Endothelial cell of umbilical vein (primary cell): Measurements from ENCODE around the gene EXD3. TPM values are rescaled to one million over a fixed set of nuclear protein-coding genes. Genes with fewer than 3 reads are reported as not detected.

Experiments
- BruUV-seq: library from RNA; stranded (reverse); fragments of 400-500 nt; replicated peaks from 2 replicates; lab custom pipeline; 2021; lab: Mats Ljungman, UMichigan
- CTCF ChIA-PET: fragments of 300-600, 350-600 bp; sonication (Branson Sonifier 250); formaldehyde crosslinking; loops from one replicate; lab custom pipeline; 2021; ENCODE audit warnings: antibody characterized with exemption, inconsistent platforms; lab: Charles Lee
- POLR2A ChIA-PET: fragments of 300-600, 350-600 bp; sonication (Branson Sonifier 250); formaldehyde crosslinking; loops from one replicate; lab custom pipeline; 2021; ENCODE audit warnings: antibody characterized with exemption, inconsistent platforms; lab: Charles Lee
- DNase-seq: peaks from one replicate; pipeline ENCODE4 v3.0.0-alpha.2; 2011; ENCODE audit warnings: low read depth, low spot score
- FAIRE-seq: peaks from 2 replicates; lab custom pipeline; 2011; peaks lifted over from hg19 to GRCh38; lab: Jason Lieb, UNC
- H2AFZ ChIP-seq: 2 replicates; pipeline ENCODE4 v1.6.0; 2012; ENCODE audit warnings: low read depth, low read length, control low read depth, inconsistent platforms
- H3K27ac ChIP-seq: 2 replicates; pipeline ENCODE4 v1.5.1; 2011; ENCODE audit warnings: low read depth, mild to moderate bottlenecking, control low read depth, low read length, moderate library complexity; ENCODE audit not compliant: insufficient read depth
- H3K27me3 ChIP-seq, 2 experiments: 2 replicates each; pipeline versions ENCODE4 v1.6.0 to v1.6.1; 2011; ENCODE audit warnings: low read length in 2 of 2, mixed read lengths in 1 of 2; ENCODE audit not compliant: control insufficient read depth in 2 of 2, insufficient read depth in 2 of 2
- H3K36me3 ChIP-seq, 2 experiments: 2 replicates in 1 of 2; 3 replicates in 1 of 2; pipeline ENCODE4 v1.5.1; 2011; ENCODE audit warnings: low read length in 2 of 2, mild to moderate bottlenecking in 1 of 2, moderate library complexity in 1 of 2; ENCODE audit not compliant: control insufficient read depth in 2 of 2, insufficient read depth in 2 of 2; ENCODE audit errors: extremely low read depth in 1 of 2
- H3K4me1 ChIP-seq: 3 replicates; pipeline ENCODE4 v1.5.1; 2011; ENCODE audit warnings: mild to moderate bottlenecking, low read length; ENCODE audit not compliant: control insufficient read depth, insufficient read depth; ENCODE audit errors: extremely low read depth
- H3K4me2 ChIP-seq: 2 replicates; pipeline ENCODE4 v1.6.1; 2011; ENCODE audit warnings: low read length, control low read depth, mixed read lengths; ENCODE audit not compliant: insufficient read depth
- H3K4me3 ChIP-seq, 3 experiments: fragments of 200-600 bp in 1 of 3; sonication (generic), shearing (Covaris generic) in 1 of 3; replicated peaks in 1 of 3; 2 replicates each; pipeline ENCODE4 v1.5.1; 2011 to 2016; ENCODE audit warnings: control low read depth in 3 of 3, low read length in 3 of 3, mild to moderate bottlenecking in 2 of 3, inconsistent platforms in 1 of 3, low read depth in 1 of 3, moderate library complexity in 1 of 3; ENCODE audit not compliant: insufficient read depth in 1 of 3
- H3K79me2 ChIP-seq: 2 replicates; pipeline ENCODE4 v1.6.0; 2012; ENCODE audit warnings: low read length, inconsistent platforms; ENCODE audit not compliant: control insufficient read depth, insufficient read depth
- H3K9ac ChIP-seq: replicated peaks from 2 replicates; pipeline ENCODE3; 2011; ENCODE audit warnings: low read length, control low read depth; ENCODE audit not compliant: insufficient read depth; ENCODE audit errors: extremely low read depth
- H3K9me1 ChIP-seq: replicated peaks from 3 replicates; pipeline ENCODE4 v1.6.0; 2011; ENCODE audit warnings: mild to moderate bottlenecking, low read length; ENCODE audit not compliant: control insufficient read depth, insufficient read depth; ENCODE audit errors: extremely low read depth
- H3K9me3 ChIP-seq: replicated peaks from 2 replicates; pipeline ENCODE4 v1.5.1; 2012; ENCODE audit warnings: low read length, inconsistent platforms; ENCODE audit not compliant: control insufficient read depth, insufficient read depth
- H4K20me1 ChIP-seq: replicated peaks from 2 replicates; pipeline ENCODE3; 2011; ENCODE audit warnings: mild to moderate bottlenecking, low read length; ENCODE audit not compliant: control insufficient read depth, insufficient read depth; ENCODE audit errors: extremely low read depth
- EZH2 ChIP-seq: IDR thresholded peaks from 2 replicates; pipeline ENCODE4 v1.6.1; 2012; ENCODE audit warnings: borderline replicate concordance, low read depth, mild to moderate bottlenecking, moderate library complexity, low read length, inconsistent platforms; ENCODE audit not compliant: severe bottlenecking
- FOS ChIP-seq: IDR thresholded peaks from 2 replicates; pipeline ENCODE4 v1.6.1; 2011; ENCODE audit warnings: mild to moderate bottlenecking, low read length, moderate library complexity, borderline replicate concordance; ENCODE audit not compliant: insufficient read depth
- GATA2 ChIP-seq: IDR thresholded peaks from 2 replicates; pipeline ENCODE4 v1.7.0; 2011; ENCODE audit warnings: low read depth, mild to moderate bottlenecking, moderate library complexity, mixed read lengths, low read length; ENCODE audit not compliant: insufficient read length, insufficient read depth
- JUN ChIP-seq: IDR thresholded peaks from 2 replicates; pipeline ENCODE4 v1.6.1; 2011; ENCODE audit warnings: borderline replicate concordance, low read depth; ENCODE audit not compliant: insufficient read length, insufficient read depth
- MAX ChIP-seq: IDR thresholded peaks from 2 replicates; pipeline ENCODE4 v1.6.1; 2011; ENCODE audit not compliant: insufficient read depth, insufficient read length
- MYC ChIP-seq: IDR thresholded peaks from one replicate; pipeline ENCODE4 v1.6.1; 2011; ENCODE audit warnings: mild to moderate bottlenecking, low read depth, low read length
- POLR2A ChIP-seq: IDR thresholded peaks from 2 replicates; pipeline ENCODE4 v1.6.1; 2012; ENCODE audit warnings: low read depth, mild to moderate bottlenecking, control low read depth, low read length
- dilution Hi-C: fragments of 300-500 bp; cut with MboI; formaldehyde crosslinking; loops from one replicate; pipeline ENCODE4 v1.15.0; 2019; ENCODE audit warnings: low sequenced_read_pairs; ENCODE audit not compliant: extremely low pct_ligation_motif_present
- intact Hi-C: fragments of 100-400 bp; cut with micrococcal nuclease; formaldehyde crosslinking; loops from one replicate; pipeline ENCODE4 v1.10.0; 2022
- polyA plus RNA-seq, 4 experiments: library from polyadenylated mRNA; depleted of rRNA in 3 of 4; stranded (reverse) in 3 of 4; unstranded in 1 of 4; fragments of >200 nt; gene quantifications; 2 replicates each; pipeline versions ENCODE4 v1.2.1 to v1.2.3, GENCODE V29; 2011 to 2012; ENCODE audit warnings: missing spikeins in 1 of 4
- total RNA-seq: library from RNA; stranded (reverse); gene quantifications from 2 replicates; pipeline ENCODE4 v1.2.3, GENCODE V29; 2021
- TF ChIP-seq, protein P1 (sequence below), 2 donors: IDR thresholded peaks; 1 replicate in 1 of 2; 2 replicates in 1 of 2; pipeline ENCODE4 v1.5.1; 2011; ENCODE audit warnings: low read length in 2 of 2, mild to moderate bottlenecking in 2 of 2, moderate library complexity in 2 of 2, control low read depth in 1 of 2, inconsistent platforms in 1 of 2, low read depth in 1 of 2; ENCODE audit not compliant: insufficient read depth in 1 of 2; ENCODE audit errors: extremely low read depth in 1 of 2

EXD3 gene
- total and polyA plus RNA-seq, 2 donors (not counting 3 experiments of a cell fraction or from before 2014, with no cell fraction given) = 17.7 to 30.3 TPM

DNA sequence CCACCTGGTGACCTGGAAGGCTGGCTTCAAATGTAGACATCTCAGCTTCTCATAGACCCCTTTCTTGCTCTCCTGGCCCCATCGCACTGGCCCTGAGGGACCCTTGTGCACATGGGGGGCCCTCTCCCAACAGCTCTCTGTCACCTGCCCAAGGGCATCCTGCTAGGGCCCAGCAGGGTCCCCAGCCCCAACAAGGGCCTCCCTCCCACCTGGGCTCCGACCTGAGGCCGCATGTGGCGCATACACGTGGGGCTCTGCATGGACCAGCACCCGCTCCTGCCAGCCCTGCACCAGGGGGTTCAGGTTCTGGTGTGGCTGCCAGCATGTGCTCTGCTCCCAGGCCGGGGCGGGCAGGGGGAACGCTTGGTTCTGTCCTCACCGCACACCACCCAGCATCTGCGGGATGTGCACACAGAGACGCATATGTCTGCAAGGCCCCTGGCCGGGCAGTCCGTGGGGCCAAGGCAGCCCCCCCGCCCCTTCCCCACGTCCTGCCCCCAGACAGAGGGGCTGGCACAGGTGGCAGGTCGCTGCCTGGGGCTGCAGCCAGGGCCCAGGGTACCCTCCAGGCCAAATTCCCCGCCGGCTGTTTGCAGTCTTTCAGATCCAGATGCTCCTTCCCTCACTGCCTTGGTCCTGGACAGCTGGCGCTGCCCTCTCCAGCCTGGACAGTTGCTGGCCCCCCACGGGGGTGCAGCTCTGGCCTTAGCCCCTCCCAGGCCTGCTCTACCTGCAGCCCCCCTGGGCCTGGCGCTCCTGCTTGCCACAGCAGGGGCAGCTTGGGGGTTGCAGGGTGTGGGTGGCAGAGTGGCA is 103.0 kb downstream of the EXD3 start:
- Histone ChIP-seq H3K79me2 (no peaks in the 10 kb centered on the region), H3K9ac (no peak overlapping the region), H3K27ac (peak overlapping the region; percentile 83), H2AFZ (no peak overlapping the region), H3K4me3 (no peak overlapping the region), H3K36me3 (no peaks in the 10 kb centered on the region), H3K9me1 (no peaks in the 10 kb centered on the region), H3K4me1 (peaks cover 27% of the 10 kb centered on the region), H4K20me1 (no peaks in the 10 kb centered on the region), H3K9me3 (no peaks in the 10 kb centered on the region), H3K27me3 (no peaks in the 10 kb centered on the region), H3K4me2 (no peak overlapping the region)
- FAIRE-seq (no peak), DNase-seq (no peak)
- ChIA-PET POLR2A (interaction anchor here (0.8 to 1.4 kb wide), 4 partner anchors 14 to 19 kb away, joined by 3 to 6 read pairs (median 5); partner anchors contain the start of gene NRARP), CTCF (interaction anchor here (0.7 to 3.2 kb wide), 14 partner anchors 10 to 215 kb away, joined by 3 to 33 read pairs (median 4); partner anchors contain the start of gene NRARP)
- BruUV-seq = no TSS peak
- intact Hi-C loops (loop anchor here (1.0 kb wide), 3 partner anchors 15 to 33 kb away; no protein-coding TSS in a partner anchor), dilution Hi-C loops (no loop called here)
- no peak for TF ChIP-seq FOS
- no peak for TF ChIP-seq EZH2
- TF ChIP-seq MYC = no peak
- no peak for TF ChIP-seq GATA2
- TF ChIP-seq MAX = no peak
- no peak for TF ChIP-seq JUN
- TF ChIP-seq, protein P1, sequence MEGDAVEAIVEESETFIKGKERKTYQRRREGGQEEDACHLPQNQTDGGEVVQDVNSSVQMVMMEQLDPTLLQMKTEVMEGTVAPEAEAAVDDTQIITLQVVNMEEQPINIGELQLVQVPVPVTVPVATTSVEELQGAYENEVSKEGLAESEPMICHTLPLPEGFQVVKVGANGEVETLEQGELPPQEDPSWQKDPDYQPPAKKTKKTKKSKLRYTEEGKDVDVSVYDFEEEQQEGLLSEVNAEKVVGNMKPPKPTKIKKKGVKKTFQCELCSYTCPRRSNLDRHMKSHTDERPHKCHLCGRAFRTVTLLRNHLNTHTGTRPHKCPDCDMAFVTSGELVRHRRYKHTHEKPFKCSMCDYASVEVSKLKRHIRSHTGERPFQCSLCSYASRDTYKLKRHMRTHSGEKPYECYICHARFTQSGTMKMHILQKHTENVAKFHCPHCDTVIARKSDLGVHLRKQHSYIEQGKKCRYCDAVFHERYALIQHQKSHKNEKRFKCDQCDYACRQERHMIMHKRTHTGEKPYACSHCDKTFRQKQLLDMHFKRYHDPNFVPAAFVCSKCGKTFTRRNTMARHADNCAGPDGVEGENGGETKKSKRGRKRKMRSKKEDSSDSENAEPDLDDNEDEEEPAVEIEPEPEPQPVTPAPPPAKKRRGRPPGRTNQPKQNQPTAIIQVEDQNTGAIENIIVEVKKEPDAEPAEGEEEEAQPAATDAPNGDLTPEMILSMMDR (IDR thresholded peaks at IDR 0.05; ENCODE audit: extremely low read depth in 1 of 2, insufficient read depth in 1 of 2, low read depth in 1 of 2, low read length in 2 of 2) = no peak
- TF ChIP-seq POLR2A = no peak
